NOMO-1 treated with DMSO at 0.1 percent for 48 hours (cell line): ENCODE results near the gene N4BP2.

Source experiments
- DNase-seq: peaks from one replicate; lab custom pipeline; 2025; ENCODE audit not compliant: unreplicated experiment; lab: John Stamatoyannopoulos, UW

N4BP2 gene

GRCh38 chr4:40149960-40150385 lies 93.3 kb downstream of the N4BP2 start:
- DNase-seq: peak; percentile 85

GRCh38 chr4:40150932-40151331 lies 94.3 kb downstream of the N4BP2 start:
- no peak for DNase-seq

GRCh38 chr4:40152637-40153036 lies 96.0 kb downstream of the N4BP2 start:
- DNase-seq: no peak

GRCh38 chr4:40157436-40157835 lies 100.8 kb downstream of the N4BP2 start:
- DNase-seq: peak; percentile 52

GRCh38 chr4:40160258-40160657 lies 103.6 kb downstream of the N4BP2 start:
- DNase-seq: no peak

- DNase-seq: no peak
Measured at GRCh38 chr4:40164459-40164858, 107.8 kb downstream of the N4BP2 start.

GRCh38 chr4:40165916-40166315 lies 109.3 kb downstream of the N4BP2 start:
- no peak for DNase-seq

- no peak for DNase-seq
Measured at GRCh38 chr4:40168070-40168469, 111.4 kb downstream of the N4BP2 start.

- DNase-seq: no peak
Measured at GRCh38 chr4:40170588-40170987, 113.9 kb downstream of the N4BP2 start.

GRCh38 chr4:40173470-40173875 lies 116.8 kb downstream of the N4BP2 start:
- no peak for DNase-seq

- no peak for DNase-seq
Measured at GRCh38 chr4:40176602-40177001, 120.0 kb downstream of the N4BP2 start.

- DNase-seq: no peak
Measured at GRCh38 chr4:40177591-40177990, 120.9 kb downstream of the N4BP2 start.

- DNase-seq: no peak
Measured at GRCh38 chr4:40178672-40179071, 122.0 kb downstream of the N4BP2 start.

GRCh38 chr4:40179360-40179759 lies 122.7 kb downstream of the N4BP2 start:
- no peak for DNase-seq

- DNase-seq: peak; percentile 88
Measured at GRCh38 chr4:40180356-40180755, 123.7 kb downstream of the N4BP2 start.

GRCh38 chr4:40182001-40182400 lies 125.4 kb downstream of the N4BP2 start:
- no peak for DNase-seq

GRCh38 chr4:40182954-40183353 lies 126.3 kb downstream of the N4BP2 start:
- DNase-seq: no peak

- DNase-seq: no peak
Measured at GRCh38 chr4:40183615-40184411, 127.2 kb downstream of the N4BP2 start.

- DNase-seq: peak; percentile 42
Measured at GRCh38 chr4:40185830-40186664, 129.4 kb downstream of the N4BP2 start.

GRCh38 chr4:40186665-40187014 lies 130.0 kb downstream of the N4BP2 start:
- DNase-seq: no peak

GRCh38 chr4:40187386-40187906 lies 130.8 kb downstream of the N4BP2 start:
- DNase-seq: no peak

- DNase-seq: no peak
Measured at GRCh38 chr4:40190019-40190418, 133.4 kb downstream of the N4BP2 start.
